WERI-Rb-1 (cell line): ENCODE data around the gene CIRBP.

Experiments used
- DNase-seq: peaks from one replicate; pipeline ENCODE4 v3.0.0-alpha.2; 2020
- H3K27ac ChIP-seq: fragments of 250-450 bp; sonication (Bioruptor Pico); 2 replicates; pipeline ENCODE4 v1.5.1; 2020; ENCODE audit warnings: mild to moderate bottlenecking, moderate library complexity
- H3K27me3 ChIP-seq: fragments of 250-450 bp; sonication (Bioruptor Pico); 2 replicates; pipeline ENCODE4 v1.5.1; 2021; ENCODE audit warnings: mild to moderate bottlenecking, low read depth, moderate library complexity; ENCODE audit not compliant: insufficient read depth, severe bottlenecking
- H3K36me3 ChIP-seq: fragments of 250-450 bp; sonication (Bioruptor Pico); 2 replicates; pipeline ENCODE4 v1.5.1; 2020; ENCODE audit warnings: mild to moderate bottlenecking, moderate library complexity
- H3K4me3 ChIP-seq: 2 replicates; pipeline ENCODE4 v1.5.1; 2011; ENCODE audit warnings: low read depth, mild to moderate bottlenecking, control low read depth, low read length
- H3K9me3 ChIP-seq: fragments of 250-450 bp; sonication (Bioruptor Pico); 2 replicates; pipeline ENCODE4 v1.5.1; 2021; ENCODE audit warnings: mild to moderate bottlenecking, moderate library complexity; ENCODE audit not compliant: severe bottlenecking
- TF ChIP-seq, protein P1 (sequence below): IDR thresholded peaks from 2 replicates; pipeline ENCODE4 v1.5.1; 2011; ENCODE audit warnings: low read depth, mild to moderate bottlenecking, control low read depth, inconsistent platforms, low read length

Gene CIRBP

DNA sequence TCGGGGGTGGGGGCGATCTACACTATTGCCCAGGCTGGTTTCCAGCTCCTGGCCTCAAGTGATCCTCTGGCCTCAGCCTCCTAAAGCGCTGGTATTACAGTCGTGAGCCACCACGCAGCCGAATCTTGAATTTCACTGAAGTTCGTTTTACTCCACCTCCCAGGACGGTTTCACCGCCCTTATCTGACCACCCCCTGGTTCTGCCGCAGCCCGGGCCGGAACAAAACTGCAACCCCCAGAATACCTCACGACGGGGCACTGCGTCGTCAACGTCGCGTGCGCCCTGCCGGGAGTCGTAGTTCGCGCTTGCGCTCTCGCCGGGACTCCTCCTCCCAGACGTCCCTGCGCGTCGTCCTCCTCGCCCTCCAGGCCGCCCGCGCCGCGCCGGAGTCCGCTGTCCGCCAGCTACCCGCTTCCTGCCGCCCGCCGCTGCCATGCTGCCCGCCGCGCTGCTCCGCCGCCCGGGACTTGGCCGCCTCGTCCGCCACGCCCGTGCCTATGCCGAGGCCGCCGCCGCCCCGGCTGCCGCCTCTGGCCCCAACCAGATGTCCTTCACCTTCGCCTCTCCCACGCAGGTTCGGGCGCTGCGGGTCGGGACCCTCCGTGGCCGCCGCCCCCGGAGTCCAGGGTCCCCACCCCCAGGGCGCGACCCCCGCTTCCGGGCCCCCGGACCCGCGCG, 27.6 kb upstream of the CIRBP start, which contains the start of gene ATP5F1D:
Gene ATP5F1D, plus strand, starts transcription at position 335 of the 679 bp plus-strand sequence. Its CDS starts 100 bp downstream, at position 435.
- TF ChIP-seq, protein P1, sequence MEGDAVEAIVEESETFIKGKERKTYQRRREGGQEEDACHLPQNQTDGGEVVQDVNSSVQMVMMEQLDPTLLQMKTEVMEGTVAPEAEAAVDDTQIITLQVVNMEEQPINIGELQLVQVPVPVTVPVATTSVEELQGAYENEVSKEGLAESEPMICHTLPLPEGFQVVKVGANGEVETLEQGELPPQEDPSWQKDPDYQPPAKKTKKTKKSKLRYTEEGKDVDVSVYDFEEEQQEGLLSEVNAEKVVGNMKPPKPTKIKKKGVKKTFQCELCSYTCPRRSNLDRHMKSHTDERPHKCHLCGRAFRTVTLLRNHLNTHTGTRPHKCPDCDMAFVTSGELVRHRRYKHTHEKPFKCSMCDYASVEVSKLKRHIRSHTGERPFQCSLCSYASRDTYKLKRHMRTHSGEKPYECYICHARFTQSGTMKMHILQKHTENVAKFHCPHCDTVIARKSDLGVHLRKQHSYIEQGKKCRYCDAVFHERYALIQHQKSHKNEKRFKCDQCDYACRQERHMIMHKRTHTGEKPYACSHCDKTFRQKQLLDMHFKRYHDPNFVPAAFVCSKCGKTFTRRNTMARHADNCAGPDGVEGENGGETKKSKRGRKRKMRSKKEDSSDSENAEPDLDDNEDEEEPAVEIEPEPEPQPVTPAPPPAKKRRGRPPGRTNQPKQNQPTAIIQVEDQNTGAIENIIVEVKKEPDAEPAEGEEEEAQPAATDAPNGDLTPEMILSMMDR: no peak
- Histone ChIP-seq H3K36me3 (peaks cover 13% of the 10 kb centered on the region), H3K9me3 (no peaks in the 10 kb centered on the region), H3K27me3 (no peaks in the 10 kb centered on the region), H3K4me3 (peak within 1 kb of the TSS; percentile 56), H3K27ac (peak within 1 kb of the TSS; percentile 78)
- DNase-seq: peak; percentile 95

DNA sequence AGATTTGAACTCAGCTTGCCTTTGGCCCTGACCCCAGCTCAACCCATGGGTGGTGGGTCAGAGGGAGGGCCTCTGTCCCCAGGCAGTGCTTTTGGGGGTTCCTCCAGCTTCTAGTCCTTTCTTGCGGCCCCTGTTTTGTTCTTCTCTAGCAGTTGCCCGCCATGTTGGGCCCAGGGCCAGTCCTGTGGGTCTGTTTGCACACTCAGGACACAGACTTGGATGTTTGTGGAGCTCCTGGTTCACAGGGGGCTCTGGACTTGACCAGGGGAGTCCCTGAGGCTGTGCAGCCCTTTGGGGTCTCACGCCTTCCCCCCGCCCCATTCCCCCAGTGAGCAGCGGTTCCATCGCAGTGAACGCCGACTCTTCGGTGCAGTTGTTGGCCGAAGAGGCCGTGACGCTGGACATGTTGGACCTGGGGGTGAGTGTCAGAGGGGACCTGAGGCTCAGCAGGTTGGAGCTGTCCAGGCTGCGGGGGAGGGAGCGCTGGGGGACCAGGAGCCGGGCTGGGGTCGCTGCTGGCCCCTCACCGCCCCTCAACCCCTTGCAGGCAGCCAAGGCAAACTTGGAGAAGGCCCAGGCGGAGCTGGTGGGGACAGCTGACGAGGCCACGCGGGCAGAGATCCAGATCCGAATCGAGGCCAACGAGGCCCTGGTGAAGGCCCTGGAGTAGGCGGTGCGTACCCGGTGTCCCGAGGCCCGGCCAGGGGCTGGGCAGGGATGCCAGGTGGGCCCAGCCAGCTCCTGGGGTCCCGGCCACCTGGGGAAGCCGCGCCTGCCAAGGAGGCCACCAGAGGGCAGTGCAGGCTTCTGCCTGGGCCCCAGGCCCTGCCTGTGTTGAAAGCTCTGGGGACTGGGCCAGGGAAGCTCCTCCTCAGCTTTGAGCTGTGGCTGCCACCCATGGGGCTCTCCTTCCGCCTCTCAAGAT, 25.1 kb upstream of the CIRBP start:
- TF ChIP-seq, protein P1: peak; percentile 99
- Histone ChIP-seq H3K9me3 (no peaks in the 10 kb centered on the region), H3K4me3 (no peak overlapping the region)

DNA sequence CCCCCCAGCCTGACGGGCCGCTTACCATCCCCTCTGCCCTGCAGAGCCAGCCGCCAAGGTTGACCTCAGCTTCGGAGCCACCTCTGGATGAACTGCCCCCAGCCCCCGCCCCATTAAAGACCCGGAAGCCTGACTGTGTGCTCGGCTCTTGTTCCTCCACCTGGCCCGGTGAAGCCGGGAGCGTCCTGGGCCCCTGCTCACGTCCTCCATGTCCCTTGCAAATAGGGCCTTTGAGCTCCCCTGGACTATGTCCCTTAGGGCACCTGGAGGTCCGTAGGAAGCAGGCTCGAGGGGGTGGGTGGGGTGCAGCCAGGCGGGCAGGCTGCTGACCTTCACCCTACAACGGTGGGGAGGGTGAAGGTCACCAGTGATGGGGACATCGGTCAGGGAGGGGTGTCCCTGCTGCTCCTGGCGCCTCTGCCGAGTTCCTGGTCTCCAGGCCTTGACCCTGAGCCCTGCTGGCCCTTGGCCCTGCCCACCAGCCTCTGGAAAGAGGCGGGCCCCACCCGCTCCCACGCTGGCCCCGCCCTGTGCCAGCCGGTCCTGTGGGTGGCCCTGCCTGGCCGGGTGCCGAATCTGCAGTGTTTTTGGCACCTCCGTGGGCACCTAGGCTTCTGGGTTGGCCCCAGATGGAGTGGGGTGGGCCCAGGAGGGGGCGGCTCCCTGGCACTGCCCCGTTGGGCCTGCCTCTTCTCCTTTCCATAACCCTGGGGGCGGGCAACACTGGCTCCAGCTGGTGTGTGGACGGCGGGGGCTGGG, 24.3 kb upstream of the CIRBP start:
- H3K9me3 ChIP-seq: no peaks in the 10 kb centered on the region
- no peak overlapping the region for H3K4me3 ChIP-seq
- DNase-seq: peak; percentile 49
- peak overlapping the region; percentile 66 for H3K27ac ChIP-seq
- peaks cover 15% of the 10 kb centered on the region for H3K36me3 ChIP-seq
- TF ChIP-seq, protein P1: no peak
- H3K27me3 ChIP-seq: no peaks in the 10 kb centered on the region

More for the DNA sequence above, 25.1 kb upstream of the CIRBP start:
- Histone ChIP-seq H3K36me3 (peaks cover 13% of the 10 kb centered on the region), H3K27me3 (no peaks in the 10 kb centered on the region), H3K27ac (peak overlapping the region; percentile 66)
- peak; percentile 84 for DNase-seq

DNA sequence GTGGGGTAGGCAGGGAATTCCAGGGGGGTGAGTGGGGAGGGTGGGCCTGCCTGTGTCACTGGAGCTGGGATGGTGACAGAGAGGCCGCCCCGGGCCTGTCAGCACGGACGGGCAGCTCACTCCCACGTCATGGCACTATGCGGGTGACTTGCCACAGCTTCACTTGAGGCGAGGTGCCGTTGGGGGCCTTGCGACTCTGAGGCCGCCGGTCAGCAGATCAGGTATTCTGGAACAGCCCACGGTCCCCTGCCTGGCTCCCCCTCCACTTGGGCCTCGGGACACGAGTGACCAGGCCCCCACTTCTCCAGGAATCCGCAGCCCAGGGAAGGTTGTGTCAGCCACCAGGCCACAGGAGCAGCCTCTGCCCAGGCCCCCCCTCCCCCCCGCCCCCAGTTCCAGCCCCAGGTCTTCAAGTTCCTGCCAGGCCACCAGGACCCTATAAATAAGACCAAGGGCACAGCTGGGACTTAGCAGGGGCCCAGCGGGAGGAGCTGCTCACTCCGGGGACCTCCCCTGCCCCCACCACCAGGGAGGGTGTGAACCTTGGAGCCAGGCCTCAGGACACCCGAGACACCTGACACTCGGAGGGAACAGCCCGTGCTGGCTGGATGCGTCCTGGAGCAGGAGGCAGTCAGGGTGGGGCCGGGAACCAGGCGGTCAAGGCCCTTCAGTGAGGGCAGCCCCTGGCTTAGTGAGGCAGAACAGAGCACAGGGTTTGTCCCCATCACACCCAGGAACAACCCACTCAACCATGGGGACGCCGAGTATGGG, 23.5 kb upstream of the CIRBP start:
- TF ChIP-seq, protein P1: no peak
- no peak overlapping the region for H3K4me3 ChIP-seq
- H3K36me3 ChIP-seq: peaks cover 18% of the 10 kb centered on the region
- DNase-seq: peak; percentile 85
- H3K27me3 ChIP-seq: no peaks in the 10 kb centered on the region
- no peaks in the 10 kb centered on the region for H3K9me3 ChIP-seq
- peak overlapping the region; percentile 66 for H3K27ac ChIP-seq
